ENCODE data around the gene FBRSL1. TPM values are rescaled to one million over a fixed set of nuclear protein-coding genes. Genes with fewer than 3 reads are reported as not detected.
"Not testable (repeated sequence)": the region's sequence is repeated elsewhere in the genome, so short reads cannot be mapped to it uniquely, and the experiment has no call there.

Gene FBRSL1
- total RNA-seq, 1 experiment from 2014 or later: 3.2 TPM

DNA sequence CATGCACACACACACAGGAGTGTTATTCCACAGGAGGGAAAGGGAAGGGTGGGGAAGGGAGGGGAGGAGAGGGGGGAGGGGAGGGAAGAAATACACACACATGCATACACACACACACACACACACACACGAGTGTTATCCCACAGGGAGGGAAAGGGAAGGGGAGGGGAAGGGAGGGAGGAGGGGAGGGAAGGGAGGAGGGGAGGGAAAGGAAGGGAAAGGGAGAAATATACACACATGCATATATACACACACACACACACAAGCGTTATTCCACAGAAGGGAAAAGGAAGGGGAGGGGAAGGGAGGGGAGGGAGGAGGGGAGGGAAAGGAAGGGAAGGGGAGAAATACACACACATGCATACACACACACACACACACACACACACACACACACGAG lies 19.6 kb upstream of the FBRSL1 start:
- no peak for DNase-seq (ENCODE audit: low read depth)

DNA sequence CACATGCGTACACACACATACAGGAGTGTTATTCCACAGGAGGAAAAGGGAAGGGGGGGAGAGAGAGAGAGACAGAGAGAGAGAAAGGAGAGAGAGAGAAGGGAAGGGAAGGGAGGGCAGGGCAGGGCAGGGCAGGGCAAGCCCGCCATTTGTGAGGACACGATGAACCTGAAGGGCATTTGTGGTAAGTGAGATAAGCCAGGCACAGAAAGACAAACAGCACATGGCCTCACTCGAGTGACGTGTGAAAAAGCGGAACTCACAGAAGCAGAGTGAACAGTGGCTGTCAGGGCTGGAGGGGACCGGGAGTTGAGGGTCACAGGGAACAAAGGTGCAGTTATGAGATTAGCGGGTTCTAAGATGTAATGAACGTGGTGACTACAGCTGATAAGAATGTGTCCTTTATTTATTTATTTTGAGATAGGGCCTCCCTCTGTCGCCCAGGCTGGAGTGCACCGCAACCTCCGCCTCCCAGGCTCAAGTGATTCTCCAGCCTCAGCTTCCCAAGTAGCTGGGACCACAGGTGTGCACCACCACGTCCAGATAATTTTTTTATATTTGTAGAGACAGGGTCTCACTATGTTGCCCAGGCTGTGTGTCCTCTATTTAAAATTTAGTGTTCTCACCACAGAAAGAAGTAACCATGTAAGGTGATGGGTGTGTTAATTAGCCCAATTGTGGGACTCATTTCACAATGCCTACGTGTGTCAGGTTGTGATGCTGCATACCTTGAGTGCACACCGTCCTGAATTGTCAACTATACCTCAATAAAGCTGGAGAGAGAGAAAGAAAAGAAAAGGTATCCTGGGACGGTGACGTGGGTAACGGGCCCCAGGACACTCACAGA lies 18.7 kb upstream of the FBRSL1 start:
- peak; percentile 21 for DNase-seq (ENCODE audit: low read depth)

DNA sequence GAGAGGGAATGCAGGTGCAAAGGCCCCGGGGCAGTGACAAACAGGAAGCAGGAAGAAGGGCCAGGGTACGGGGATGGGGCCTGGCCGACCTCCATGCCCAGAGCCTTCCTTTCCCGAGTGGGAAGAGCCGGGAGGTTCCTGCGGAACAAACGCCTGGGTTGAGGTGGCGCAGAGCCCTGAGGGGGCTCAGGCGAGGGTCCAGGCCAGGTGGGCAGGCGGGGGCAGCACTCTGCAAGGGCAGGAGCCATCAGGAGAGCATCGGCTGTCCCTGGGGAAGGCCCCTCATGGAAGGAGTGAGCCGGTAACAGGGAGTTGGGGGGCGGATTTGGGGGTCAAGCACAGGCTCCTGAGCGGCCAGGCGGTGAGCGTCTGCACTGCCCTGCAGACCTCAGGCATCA lies 18.1 kb upstream of the FBRSL1 start:
- DNase-seq (ENCODE audit: low read depth): no peak

DNA sequence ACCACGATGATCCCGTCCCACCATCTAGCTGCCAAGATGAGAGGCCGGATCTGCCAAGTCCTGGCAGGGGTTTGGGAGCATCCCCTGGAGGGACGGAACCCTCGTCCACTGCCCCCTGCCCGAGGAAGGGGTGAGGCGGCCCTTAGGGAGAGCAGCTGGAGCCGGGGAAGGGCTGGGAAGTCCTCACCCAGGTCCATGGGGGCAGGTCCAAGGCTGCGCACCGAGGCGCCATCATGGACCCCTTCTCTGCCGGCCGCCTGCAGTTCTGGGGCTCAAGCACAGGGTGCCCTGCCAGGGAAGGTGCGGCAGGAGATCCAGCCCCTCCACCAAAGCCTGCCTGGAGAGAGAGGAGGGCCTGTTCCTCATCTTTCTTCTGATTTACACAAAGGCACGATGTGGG lies 17.6 kb upstream of the FBRSL1 start:
- DNase-seq (ENCODE audit: low read depth): no peak

DNA sequence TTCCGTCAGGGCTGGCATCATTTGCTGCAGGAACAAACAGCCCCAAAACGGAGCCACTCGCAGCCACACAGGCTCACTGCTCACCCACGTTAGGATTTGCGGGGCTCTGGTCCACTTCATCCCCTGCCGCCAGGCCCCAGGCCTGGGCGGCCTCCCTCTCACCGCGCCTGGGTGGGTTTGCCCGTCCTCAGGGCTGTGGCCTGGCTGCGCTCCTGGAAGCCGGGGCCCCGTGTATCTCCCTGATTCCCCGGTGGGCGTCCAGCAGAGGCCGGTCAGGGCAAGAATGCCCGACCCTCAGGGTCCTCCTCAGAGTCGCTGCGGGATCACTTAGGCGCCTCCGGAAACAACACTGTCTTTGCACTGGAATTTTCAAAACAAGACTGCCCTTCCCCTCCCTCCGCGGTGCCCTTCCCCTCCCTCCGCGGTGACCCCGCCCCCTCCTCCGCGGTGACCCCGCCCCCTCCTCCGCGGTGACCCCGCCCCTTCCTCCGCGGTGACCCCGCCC lies 15.7 kb upstream of the FBRSL1 start:
- no peak for DNase-seq (ENCODE audit: low read depth)

DNA sequence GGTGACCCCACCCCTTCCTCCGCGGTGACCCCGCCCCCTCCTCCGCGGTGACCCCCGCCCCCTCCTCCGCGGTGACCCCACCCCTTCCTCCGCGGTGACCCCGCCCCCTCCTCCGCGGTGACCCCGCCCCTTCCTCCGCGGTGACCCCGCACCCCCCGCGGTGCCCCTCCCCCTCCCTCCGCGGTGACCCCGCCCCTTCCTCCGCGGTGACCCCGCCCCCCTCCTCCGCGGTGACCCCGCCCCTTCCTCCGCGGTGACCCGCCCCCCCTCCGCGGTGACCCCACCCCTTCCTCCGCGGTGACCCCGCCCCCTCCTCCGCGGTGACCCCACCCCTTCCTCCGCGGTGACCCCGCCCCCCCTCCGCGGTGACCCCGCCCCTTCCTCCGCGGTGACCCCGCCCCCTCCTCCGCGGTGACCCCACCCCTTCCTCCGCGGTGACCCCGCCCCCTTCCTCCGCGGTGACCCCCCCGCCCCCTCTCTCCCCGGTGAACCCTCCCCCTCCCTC lies 15.1 kb upstream of the FBRSL1 start:
- DNase-seq (ENCODE audit: low read depth): not testable (repeated sequence)

DNA sequence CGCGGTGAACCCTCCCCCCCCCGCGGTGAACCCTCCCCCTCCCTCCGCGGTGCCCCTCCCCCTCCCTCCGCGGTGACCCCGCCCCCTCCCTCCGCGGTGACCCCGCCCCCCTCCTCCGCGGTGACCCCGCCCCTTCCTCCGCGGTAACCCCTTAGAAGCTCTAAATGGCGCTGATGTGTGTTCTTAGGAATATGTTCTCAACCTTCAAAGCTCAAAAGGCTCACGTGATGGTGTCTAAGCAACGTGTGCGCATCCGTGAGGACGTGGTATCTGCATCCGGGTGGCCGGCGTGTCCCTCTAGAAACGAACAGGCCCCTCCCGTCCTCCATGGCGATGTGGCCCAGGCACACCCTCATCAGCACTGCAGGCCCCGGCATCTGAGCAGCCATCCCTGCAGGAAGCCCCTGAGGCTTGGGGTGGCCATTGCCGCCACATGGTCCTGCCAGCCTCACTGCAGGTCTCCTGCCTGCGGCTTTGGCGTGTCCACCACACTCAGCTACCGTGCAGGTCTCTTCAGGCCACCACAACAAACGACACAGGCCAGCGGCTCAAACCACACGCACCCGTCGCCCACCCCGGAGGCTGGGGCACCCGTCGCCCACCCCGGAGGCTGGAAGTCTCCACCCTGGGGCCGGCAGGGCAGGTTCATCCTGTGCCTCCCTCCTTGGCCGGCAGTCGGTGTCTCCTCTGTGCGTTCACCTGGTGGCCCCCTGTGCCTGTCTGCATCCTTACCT lies 14.5 kb upstream of the FBRSL1 start:
- no peak for DNase-seq (ENCODE audit: low read depth)

DNA sequence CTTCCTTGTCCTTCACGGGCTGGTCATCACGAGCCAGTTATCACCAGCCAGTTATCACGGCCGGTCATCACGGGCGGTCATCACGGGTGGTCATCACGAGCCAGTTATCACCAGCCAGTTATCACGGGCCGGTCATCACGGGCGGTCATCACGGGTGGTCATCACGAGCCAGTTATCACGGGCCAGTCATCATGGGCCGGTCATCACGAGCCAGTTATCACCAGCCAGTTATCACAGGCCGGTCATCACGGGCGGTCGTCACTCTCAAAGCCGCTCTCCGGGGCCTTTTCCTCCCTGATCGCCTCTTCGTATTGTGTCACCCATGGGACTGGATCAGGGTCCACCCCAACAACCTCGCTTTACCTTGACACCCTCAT lies 13.9 kb upstream of the FBRSL1 start:
- DNase-seq (ENCODE audit: low read depth): no peak

DNA sequence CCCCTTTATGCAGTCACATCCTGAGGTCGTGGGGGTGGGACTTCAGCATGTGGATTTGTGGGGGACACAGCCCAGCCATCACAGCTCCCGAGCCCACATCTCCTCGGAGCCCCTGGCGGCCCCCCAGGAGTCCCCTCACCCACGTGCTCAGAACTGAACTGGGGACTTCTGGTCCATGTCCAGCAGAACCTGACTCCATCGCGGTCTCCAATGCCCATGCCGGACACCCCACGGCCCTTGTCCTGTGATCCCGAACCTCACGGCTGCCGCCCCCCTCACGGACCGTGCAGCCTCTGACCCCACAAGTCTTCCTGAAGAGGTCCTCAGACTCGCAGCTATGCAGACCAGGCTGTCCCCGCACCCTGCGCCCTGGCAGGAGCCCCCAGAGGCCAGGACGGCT lies 13.5 kb upstream of the FBRSL1 start:
- DNase-seq (ENCODE audit: low read depth): no peak

DNA sequence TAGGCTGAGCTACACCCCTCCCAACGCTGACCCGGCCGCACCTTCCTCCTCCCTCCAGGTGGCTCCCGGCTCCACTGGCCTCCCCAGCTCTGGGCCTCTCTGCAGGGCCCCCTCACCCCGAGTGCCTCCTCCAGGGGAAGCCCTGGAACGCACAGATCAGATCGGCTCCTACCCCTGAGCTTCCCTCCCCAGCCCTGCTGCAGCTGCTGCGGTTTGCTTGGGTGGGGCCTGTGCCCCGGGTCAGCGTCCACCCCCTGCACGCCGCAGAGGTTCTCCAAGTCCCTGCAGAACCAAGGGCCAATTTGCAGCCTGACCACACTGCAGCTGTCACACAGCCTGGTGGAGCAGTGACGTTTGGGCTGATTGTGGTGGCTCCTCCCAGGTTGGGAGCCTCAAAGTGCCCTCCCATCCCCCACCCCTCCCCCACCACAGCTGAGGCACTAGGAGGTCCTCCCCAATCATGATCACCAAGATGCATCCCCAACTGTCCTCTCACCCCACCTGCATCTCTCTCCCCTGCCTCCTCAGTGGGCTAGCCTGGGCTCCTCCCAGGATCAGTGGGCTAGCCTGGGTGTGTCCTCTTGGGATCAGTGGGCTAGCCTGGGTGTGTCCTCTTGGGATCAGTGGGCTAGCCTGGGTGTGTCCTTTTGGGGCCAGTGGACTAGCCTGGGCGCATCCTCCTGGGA lies 12.8 kb upstream of the FBRSL1 start:
- no peak for DNase-seq (ENCODE audit: low read depth)

DNA sequence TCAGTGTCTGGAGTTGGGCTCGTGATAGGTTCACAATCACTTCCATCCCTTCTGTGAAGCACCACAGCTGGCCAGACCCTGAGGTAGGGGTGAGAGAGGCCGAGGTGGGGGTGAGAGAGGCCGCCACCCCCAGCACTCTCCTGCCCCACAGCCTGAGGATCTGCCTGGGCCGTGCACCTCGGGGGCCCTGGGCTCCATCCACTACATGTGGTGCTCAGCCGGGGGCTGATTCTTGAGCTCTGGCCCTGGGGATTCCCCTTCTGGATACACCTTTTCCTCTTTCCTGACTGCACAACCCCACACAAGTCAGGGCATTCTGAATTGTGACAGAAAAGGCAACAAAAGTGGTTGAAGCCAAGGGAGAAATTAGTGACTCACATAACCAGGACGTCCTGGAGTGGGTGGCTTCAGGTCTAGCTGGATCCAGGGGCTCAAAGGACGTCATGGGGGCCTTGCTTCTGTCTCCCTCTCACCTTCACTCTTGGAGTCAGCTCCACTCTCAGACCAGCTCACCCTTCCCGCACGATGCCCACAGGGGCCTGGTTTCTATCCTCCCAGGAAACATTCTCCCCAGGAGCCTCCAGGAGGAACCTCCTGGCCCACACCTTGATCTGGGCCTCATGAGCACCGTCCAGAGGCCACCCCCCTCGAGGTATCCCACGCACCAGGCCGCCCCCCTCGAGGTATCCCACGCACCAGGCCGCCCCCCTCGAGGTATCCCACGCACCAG lies 12.1 kb upstream of the FBRSL1 start:
- no peak for DNase-seq (ENCODE audit: low read depth)

DNA sequence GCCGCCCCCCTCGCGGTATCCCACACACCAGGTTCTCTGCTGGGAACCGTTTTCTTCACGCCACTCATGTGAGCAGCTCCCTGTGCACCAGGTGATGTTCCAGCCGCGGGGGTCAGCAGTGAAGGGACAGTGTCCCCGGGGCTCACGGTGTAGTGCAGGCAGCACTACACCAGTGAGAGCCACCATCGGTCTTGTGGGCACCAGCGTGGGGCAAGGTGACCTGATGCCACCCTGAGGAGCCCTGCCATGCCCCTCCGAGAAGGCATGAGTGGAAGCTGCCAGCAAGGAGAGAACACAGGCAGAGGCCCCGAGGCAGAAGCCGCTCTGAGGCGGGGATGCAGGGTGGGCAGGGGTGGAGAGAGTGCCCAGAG lies 11.5 kb upstream of the FBRSL1 start:
- no peak for DNase-seq (ENCODE audit: low read depth)

DNA sequence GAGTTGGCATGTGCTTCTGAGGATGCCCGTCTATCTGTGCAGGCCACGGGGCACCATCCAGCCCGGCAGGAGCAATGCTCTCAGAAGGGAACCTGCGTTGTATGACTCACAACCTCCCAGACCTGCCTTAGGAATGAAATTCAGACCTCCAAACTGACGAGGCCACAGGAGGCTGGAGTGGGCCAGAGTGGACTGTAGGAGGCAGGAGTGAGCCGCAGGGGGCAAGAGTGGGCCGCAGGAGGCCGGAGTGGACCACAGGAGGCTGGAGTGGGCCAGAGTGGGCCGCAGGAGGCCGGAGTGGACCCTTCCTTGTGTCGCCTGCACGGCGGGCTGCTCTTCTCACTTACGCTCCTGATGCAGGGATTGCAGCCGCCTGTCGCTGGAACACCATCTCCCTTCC lies 11.1 kb upstream of the FBRSL1 start:
- DNase-seq (ENCODE audit: low read depth): peak; percentile 30

DNA sequence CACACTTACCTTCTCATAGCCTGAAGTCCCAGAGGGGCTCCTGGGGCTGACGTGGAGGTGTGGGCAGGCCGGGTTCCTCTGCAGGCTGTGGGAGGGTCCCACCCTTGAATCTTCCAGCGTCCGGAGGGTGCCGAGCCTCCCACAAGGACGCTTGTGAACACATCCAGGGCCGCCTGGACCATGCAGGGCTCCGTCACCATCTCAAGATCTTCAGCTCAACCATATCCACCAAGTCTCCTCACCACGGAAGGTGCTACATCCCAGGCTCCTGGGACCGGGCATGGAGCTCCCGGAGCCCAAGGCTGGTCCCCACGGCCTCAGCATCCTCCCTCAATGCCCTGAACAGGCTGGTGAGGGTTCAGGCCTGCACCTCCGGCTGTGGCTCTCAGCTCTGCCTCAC lies 10.7 kb upstream of the FBRSL1 start:
- DNase-seq (ENCODE audit: low read depth): no peak

DNA sequence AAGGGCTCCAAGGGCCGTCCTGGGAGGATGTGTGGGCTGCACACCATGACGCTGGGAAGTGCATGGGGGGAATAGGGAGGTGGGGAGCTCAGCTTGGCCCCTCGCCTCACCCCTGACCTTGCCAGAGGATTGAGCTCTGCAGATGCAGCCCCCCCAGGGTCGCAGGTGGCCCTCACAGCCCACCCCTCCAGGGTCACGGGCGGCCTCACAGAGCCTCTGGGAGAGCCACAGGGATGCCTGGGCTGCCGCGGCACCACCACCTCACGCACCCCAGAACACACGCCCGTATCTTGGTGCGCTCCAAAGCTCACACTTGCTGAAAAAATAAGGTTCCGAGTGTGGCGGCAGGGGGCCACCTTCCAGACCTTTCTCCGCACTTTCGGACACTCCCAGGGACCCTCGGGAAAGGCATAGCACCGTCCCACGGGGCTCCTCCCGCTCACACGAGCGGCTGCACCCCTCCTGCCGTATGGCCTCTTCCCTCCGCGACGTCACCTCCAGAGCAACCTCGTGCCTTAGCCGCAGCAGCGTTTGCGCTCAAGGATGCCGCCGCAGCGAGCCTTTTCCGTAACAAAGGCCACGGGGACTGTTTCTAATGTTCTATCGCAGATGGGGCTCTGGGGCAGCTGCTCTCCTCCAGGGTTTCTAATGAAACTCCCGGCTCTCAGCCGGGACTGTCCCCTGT lies 9.9 kb upstream of the FBRSL1 start:
- DNase-seq (ENCODE audit: low read depth): no peak

DNA sequence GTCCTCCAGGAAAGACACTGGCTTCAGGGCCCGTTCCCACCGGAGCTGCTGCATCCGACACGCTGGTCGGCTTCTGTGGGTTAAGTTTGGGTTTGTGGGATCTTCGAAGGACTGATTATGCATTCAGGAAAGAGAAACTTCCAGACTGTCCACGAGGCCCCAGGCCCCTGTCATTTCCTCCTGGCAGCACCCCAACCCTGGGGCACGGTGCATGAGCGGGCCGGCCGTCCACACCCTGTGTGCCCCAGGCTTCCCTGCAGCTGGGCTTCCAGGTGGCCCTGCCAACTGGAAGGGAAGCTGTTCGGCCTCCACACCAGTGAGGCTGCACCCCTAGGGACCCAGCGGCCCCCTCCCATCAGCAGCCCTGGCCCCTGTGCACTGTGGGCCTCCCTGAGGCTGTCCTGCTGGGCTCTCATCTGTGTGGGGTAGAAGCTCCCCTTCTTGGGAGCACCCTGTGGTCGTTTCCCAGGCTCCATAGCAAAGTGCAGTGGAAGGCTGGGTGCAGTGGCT lies 9.3 kb upstream of the FBRSL1 start:
- no peak for DNase-seq (ENCODE audit: low read depth)

DNA sequence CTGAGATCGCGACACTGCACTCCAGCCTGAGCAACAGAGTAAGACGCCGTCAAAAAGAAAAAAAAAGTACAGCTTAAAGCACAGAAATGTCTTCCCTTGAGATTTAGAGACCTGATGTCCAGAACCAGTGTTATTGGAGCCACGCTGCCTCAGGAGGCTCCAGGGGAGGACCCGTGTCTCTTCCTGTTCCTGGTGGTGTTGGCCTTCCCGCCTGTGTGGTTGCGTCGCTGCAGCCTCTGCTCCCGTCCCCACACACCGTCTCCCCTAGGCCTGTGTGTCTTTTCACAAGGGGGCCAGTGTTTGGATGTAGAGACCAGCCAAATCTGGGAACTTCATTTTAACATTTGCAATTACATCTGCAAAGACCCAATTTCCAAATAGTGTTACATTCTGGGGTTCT lies 8.6 kb upstream of the FBRSL1 start:
- no peak for DNase-seq (ENCODE audit: low read depth)

DNA sequence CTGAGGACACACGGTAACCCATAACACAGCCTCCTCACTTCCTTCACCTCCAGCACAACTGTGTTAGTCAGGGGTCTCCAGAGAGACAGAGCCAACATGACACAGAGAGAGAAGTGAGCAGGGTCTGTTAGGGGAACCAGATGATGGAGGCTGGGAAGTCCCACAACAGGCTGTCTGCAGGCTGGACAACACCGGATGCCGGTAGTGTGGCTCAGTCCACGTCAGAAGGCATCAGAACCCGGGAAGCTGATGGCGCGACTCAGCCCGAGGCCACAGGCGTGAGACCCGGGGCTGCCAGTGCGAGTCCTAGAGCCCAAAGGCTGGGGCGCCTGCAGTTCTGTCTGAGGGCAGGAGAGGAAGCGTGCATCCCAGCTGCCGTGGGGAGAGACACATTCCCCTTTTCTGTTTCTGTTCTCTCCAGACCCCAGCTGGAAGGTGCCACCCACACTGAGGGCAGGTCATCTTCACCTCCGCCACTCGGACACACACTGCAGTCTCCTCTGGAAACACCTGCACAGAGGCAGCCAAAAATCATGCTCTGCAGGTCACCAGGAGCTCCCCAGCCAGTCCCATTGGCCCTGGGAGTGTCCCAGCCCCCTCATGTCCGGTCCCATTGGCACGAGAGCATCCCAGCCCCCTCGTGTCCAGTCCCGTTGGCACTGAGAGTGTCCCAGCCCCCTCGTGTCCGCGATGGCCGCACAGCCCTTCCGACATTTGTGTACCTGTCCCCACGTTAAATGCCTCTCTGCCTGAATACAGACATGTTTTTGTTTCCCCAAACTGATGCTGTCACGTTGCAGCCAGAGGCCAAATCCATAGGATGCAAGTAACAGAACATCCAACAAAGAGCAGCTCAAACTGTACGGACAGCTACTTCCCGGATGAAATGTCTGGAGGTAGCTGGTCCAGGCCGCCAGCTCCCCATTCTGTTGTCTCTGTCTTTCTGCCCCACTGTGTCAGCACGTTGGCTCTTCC lies 7.9 kb upstream of the FBRSL1 start:
- no peak for DNase-seq (ENCODE audit: low read depth)

DNA sequence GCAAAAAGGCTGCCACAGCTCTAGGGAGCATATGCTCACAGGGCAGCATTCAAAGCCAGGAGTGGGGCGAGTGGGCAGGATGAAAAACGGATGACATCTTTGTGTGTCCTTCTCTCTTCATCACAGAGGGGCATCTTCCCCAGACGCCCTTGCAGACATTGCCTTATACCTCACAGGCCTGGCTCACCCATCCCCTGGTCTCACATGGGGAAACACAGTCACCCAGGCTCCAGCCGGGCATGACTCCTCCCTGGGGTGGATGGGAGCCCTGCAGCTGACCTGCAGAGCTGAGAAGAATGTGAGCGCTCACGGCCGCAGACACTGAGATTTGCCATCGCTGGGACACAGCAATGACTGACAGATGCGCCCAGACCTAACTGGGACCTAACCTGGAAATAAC lies 7.2 kb upstream of the FBRSL1 start:
- DNase-seq (ENCODE audit: low read depth): no peak

DNA sequence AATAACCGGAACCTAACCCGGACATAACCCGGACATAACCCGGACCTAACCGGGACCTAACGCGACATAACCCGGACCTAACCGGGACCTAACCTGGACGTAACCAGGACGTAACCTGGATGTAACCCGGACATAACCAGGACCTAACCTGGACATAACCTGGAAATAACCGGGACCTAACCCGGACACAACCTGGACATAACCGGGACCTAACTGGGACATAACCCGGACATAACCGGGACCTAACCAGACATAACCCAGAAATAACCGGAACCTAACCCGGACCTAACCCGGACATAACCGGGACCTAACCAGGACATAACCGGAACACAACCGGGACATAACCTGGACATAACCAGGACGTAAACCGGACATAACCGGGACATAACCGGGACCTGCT lies 6.7 kb upstream of the FBRSL1 start:
- DNase-seq (ENCODE audit: low read depth): no peak

All from M059J (cell line).